HG03558 (cell line): ENCODE data around the gene C14orf180.
"Not testable (repeated sequence)": the region's sequence is repeated elsewhere in the genome, so short reads cannot be mapped to it uniquely, and the experiment has no call there.

Experiments used
- ATAC-seq: cut with Tn5 transposase; IDR thresholded peaks from one replicate; pipeline ENCODE4 v1.9.1; 2021; ENCODE audit warnings: moderate number of reproducible peaks; ENCODE audit not compliant: unreplicated experiment; ENCODE audit errors: extremely low read depth

The C14orf180 gene

GRCh38 chr14:104576232-104576969 lies 3.2 kb upstream of the C14orf180 start:
- ATAC-seq, result no peak

DNA sequence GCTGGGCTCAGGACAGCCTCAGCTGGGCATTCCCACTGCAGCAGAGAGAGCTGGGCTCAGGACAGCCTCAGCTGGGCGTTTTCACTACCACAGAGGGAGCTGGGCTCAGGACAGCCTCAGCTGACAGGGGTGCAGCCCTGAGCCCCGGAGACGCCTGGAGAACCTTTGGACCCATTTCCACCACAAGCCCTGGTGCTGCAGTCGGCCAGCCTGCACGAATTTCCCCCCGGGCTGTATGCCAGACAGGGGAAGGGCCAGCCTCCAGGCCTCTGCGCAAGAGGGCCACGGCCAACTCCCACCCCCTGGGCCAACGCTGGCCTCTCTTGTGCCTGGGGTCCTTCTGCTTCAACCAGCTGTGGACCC lies 2.6 kb upstream of the C14orf180 start:
- no peak for ATAC-seq

GRCh38 chr14:104577426-104577825 lies 2.1 kb upstream of the C14orf180 start:
- ATAC-seq, result no peak

DNA sequence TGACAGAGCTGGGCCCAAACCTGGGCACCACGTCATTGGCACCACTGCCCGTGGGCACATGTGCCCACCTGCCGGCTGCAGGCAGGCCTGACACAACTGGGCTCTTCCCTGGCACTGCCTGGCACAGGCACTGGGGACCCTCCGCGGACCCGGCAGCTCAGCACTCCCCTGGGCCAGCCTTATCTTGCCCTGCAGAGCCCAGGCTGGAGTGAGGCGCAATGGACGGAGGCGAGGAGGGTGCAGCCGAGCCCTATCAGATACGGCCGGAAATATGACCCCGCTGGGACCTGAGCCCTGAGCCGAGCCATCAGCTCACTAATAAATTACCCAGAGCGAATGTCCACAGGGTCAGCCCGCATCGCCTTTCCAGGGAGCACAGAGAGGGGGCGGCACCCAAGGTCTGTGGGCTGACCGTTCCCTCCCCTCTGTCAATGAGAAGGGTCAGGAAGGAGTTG lies 1.7 kb upstream of the C14orf180 start:
- no peak for ATAC-seq

GRCh38 chr14:104578321-104578720 lies 1.2 kb upstream of the C14orf180 start:
- ATAC-seq, result no peak

- not testable (repeated sequence) for ATAC-seq
Observed at GRCh38 chr14:104579939-104580338, 375 bp downstream of the C14orf180 start.

DNA sequence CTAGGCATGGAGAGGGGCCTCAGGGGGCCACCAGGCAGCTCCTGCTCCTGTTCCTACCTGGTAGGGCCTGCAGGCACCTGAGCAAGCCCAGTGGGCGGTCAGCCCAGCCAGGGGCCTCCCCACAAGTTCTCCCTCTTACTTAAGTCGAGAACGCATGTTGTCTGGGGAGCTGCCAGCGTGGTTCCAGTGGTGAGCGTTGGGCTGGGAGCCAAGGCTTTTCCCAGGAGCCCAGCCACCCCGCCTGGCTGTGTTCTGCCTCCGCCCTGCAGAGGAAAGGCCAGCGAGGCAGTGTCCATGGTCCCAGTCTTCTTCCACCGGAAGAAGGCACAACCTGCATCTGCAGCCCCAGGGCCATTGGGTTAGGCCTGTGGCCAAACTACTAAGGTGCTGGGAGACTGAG lies 1.4 kb downstream of the C14orf180 start:
- no peak for ATAC-seq

DNA sequence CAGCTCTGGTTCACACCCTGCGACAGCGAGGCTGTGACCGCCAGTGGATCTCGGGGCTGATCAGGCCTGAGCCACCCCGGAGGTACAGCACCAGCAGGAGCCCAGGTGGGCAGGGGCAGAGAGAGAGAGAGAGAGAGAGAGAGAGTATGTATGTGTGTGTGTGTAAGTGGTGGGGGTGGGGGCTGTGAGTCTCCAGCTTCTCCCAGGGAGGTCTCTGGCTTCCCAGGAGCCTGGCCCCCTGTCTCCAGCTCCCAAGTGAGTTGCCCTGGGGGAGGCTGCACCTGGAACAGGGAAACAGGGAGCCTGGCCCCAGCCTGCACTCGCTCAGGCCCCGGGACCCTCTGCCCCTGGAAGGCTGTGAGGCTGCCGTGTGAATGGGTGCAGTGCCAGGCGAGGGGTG lies 2.0 kb downstream of the C14orf180 start:
- ATAC-seq, result no peak

DNA sequence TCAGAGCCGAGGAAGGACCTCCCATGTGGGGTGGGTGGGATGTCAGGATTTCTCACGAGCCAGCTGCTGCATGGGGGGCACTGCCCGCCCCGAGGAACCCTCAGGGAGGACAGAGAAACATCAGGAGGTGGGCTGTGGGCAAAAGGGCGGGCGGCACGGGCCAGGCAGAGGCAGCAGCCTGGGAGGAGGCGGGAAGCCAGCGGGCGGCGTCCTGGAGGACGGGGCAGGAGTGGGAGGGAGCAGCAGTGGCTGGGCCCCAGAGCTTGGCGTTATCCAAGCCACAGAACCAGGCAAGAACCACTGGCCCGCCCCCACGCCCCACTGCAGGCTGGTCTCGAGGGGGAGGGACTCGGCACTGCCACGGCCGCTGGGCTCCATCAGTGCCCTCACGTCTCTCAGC lies 2.4 kb downstream of the C14orf180 start:
- ATAC-seq, result no peak

DNA sequence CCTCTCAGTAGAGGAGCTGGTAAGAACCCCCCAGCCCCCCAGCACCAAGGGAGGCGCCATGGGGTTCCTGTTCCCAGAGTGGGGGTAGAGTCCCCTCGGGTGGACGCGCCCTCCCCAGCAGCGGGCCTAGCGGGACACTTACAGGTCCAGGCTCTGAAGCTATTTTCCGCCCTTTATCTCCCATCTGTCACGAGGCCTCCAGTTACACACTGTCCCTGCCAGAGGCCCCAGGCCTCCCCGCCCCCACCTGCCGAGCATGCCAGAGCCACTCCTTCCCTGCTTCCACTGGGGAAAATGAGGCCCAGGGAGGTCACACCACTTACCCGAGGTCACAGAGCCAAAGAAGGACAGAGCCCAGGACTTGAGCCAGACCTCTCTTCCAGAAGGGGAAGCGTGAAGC lies 3.1 kb downstream of the C14orf180 start:
- ATAC-seq, result no peak

- ATAC-seq, result no peak
Observed at GRCh38 chr14:104583424-104584306, 4.1 kb downstream of the C14orf180 start.

- ATAC-seq, result no peak
Observed at GRCh38 chr14:104584557-104584956, 5.0 kb downstream of the C14orf180 start.

- no peak for ATAC-seq
Observed at GRCh38 chr14:104585966-104586697, 6.6 kb downstream of the C14orf180 start.

GRCh38 chr14:104586832-104587620 lies 7.5 kb downstream of the C14orf180 start:
- no peak for ATAC-seq

DNA sequence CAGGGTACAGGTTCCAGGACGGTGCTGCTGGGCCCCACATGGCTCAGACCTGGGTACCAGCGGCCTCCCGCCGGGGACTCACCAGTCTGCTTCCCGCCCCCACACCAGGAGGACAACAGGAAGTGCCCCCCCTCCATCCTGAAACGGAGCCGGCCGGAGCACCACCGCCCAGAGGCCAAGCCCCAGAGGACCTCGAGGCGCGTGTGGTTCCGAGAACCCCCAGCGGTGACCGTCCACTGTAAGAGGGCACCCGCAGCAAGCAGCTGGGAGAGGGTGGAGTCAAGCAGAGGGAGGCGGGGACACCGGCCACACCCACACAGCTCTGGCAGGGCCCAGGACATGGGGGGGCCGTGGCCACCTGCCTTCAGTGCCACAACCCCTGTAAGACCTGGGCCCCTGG lies 8.1 kb downstream of the C14orf180 start:
- no peak for ATAC-seq

GRCh38 chr14:104588066-104588857 lies 8.7 kb downstream of the C14orf180 start:
- ATAC-seq, result no peak

- ATAC-seq, result no peak
Observed at GRCh38 chr14:104589338-104590195, 10.0 kb downstream of the C14orf180 start.

DNA sequence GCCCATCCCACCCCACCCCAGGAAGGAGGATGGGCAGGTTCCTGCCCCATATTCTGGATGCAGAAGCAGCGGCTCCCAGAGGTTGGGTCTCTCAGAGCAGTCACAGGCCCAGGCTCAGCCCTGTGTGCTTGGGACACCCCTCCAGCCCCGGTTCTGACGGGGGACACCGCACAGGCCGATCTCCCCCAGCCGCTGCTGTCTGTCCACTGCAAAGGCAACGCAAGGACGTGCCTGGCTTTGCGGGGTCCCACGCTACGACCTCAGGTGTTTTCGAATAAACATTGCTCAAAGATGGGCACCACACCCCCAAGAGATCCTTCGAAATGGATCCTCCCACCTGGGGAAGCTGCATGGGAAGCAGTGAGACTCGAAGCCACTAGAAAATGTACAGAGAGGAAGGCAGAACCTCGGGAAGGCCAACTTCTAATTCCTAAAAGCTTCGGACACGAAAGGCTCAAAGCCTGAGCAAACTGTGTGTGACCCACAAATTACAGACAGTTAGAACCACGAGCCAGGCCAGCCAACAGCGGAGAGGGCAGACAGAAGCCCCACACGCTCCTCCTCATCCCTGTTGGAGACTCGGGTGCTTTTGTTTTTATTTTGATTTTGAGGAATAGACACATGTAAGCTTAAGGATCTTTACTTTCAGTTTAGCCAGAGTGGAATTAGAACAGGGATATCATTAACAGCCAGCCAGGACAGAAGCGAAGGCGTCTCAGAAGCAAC lies 10.8 kb downstream of the C14orf180 start:
- ATAC-seq, result no peak
